PC-9 (cell line): ENCODE data around the gene BRINP3. TPM values are rescaled to one million over a fixed set of nuclear protein-coding genes. Genes with fewer than 3 reads are reported as not detected.
A peak's percentile ranks its signal among the peaks of the same experiment; 100 is the strongest.

Experiments used
- BruUV-seq: library from RNA; stranded (reverse); fragments of 400-500 nt; replicated peaks from 2 replicates; lab custom pipeline; 2021; lab: Mats Ljungman, UMichigan
- CTCF ChIA-PET: fragments of 300-600 bp; sonication (Branson Sonifier 250); formaldehyde crosslinking; loops from one replicate; lab custom pipeline; 2022; ENCODE audit warnings: antibody characterized with exemption; lab: Charles Lee
- POLR2A ChIA-PET: fragments of 300-600 bp; sonication (Branson Sonifier 250); formaldehyde crosslinking; loops from one replicate; lab custom pipeline; 2022; ENCODE audit warnings: antibody characterized with exemption; ENCODE audit not compliant: unreplicated experiment; lab: Charles Lee
- DNase-seq, 2 experiments: peaks; one replicate each; pipeline versions ENCODE4 v3.0.0 to v3.0.0-alpha.2; 2015 to 2022; ENCODE audit warnings: mixed read lengths in 1 of 2
- H2AFZ ChIP-seq: fragments of 200-600 bp; sonication (generic); 2 replicates; pipeline ENCODE4 v1.8.1; 2017; ENCODE audit warnings: antibody characterized with exemption
- H3F3A ChIP-seq: fragments of 200-600 bp; sonication (generic); 2 replicates; pipeline ENCODE4 v1.8.1; 2017; ENCODE audit warnings: antibody characterized with exemption, mild to moderate bottlenecking, low read depth; ENCODE audit not compliant: insufficient read depth
- H3K27ac ChIP-seq: fragments of 200-600 bp; sonication (generic); 2 replicates; pipeline ENCODE4 v1.6.1; 2016; ENCODE audit warnings: mixed run types
- H3K27me3 ChIP-seq: fragments of 200-600 bp; sonication (generic); 2 replicates; pipeline ENCODE4 v1.6.1; 2016; ENCODE audit warnings: low read depth, mixed run types; ENCODE audit not compliant: insufficient read depth
- H3K36me3 ChIP-seq: fragments of 200-600 bp; sonication (generic); 2 replicates; pipeline ENCODE4 v1.6.1; 2016; ENCODE audit warnings: low read depth, mixed run types
- H3K4me1 ChIP-seq: fragments of 200-600 bp; sonication (generic); replicated peaks from 2 replicates; pipeline ENCODE4 v1.6.1; 2016; ENCODE audit warnings: mixed run types; ENCODE audit not compliant: insufficient read depth
- H3K4me2 ChIP-seq: fragments of 200-600 bp; sonication (generic); 2 replicates; pipeline ENCODE4 v1.6.1; 2017; ENCODE audit warnings: mixed run types
- H3K4me3 ChIP-seq: fragments of 200-600 bp; sonication (generic); 2 replicates; pipeline ENCODE4 v1.6.1; 2016; ENCODE audit warnings: mixed run types
- H3K79me2 ChIP-seq: fragments of 200-600 bp; sonication (generic); 2 replicates; pipeline ENCODE4 v1.6.1; 2017; ENCODE audit warnings: low read depth, mixed run types
- H3K9me2 ChIP-seq: fragments of 200-600 bp; sonication (generic); 2 replicates; pipeline ENCODE4 v1.8.1; 2017; ENCODE audit warnings: mild to moderate bottlenecking; ENCODE audit not compliant: insufficient read depth
- H3K9me3 ChIP-seq: fragments of 200-600 bp; sonication (generic); 2 replicates; pipeline ENCODE4 v1.8.1; 2016; ENCODE audit warnings: low read depth; ENCODE audit not compliant: insufficient read depth
- H4K20me1 ChIP-seq: fragments of 200-600 bp; sonication (generic); 2 replicates; pipeline ENCODE4 v1.8.1; 2017; ENCODE audit not compliant: insufficient read depth
- EZH2 ChIP-seq: fragments of 200-600 bp; sonication (generic); IDR thresholded peaks from 2 replicates; pipeline ENCODE4 v1.8.0; 2017; ENCODE audit warnings: antibody characterized with exemption, low read depth
- intact Hi-C: fragments of 100-400 bp; cut with micrococcal nuclease; formaldehyde crosslinking; loops from one replicate; pipeline ENCODE4 v1.10.0; 2022; ENCODE audit not compliant: unreplicated experiment
- total RNA-seq: library from RNA; stranded (reverse); gene quantifications from 2 replicates; pipeline ENCODE4 v1.2.3, GENCODE V29; 2021
- TF ChIP-seq, protein P1 (sequence below): fragments of 200-600 bp; sonication (generic); conservative IDR thresholded peaks from 2 replicates; pipeline ENCODE4 v1.6.1; 2017; ENCODE audit warnings: mixed run types, antibody characterized with exemption, mild to moderate bottlenecking, moderate library complexity

BRINP3 gene
- total RNA-seq, 1 experiment from 2014 or later, result not detected

DNA sequence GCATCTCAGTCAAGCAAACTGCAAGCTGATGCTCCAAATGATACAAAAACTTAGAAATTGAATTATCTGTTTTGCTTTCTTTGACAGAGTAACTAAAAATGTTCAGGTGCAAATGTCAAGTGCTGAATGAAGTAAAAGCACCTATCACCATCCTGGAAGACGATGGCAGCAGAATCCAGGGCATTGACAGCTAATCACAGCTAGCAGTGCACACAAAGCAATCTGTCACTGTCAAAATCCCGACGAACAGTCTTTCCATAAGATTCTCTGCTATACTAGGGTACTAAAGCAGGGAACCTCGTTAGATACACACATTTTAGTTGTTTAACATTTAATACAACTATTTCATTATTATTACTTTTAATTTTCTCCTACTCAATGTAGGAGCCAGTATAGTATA, 233.3 kb downstream of the BRINP3 start:
- Histone ChIP-seq H2AFZ (peak overlapping the region; percentile 35), H3K27me3 (no peaks in the 10 kb centered on the region), H3F3A (no peaks in the 10 kb centered on the region), H3K9me2 (no peaks in the 10 kb centered on the region), H3K36me3 (no peaks in the 10 kb centered on the region), H3K79me2 (no peaks in the 10 kb centered on the region), H3K27ac (no peak overlapping the region), H3K4me3 (no peak overlapping the region), H4K20me1 (no peaks in the 10 kb centered on the region), H3K4me2 (no peak overlapping the region), H3K9me3 (no peaks in the 10 kb centered on the region), H3K4me1 (no peaks in the 10 kb centered on the region)
- CTCF ChIA-PET, result no interaction called here
- TF ChIP-seq EZH2, result no peak
- TF ChIP-seq, protein P1, sequence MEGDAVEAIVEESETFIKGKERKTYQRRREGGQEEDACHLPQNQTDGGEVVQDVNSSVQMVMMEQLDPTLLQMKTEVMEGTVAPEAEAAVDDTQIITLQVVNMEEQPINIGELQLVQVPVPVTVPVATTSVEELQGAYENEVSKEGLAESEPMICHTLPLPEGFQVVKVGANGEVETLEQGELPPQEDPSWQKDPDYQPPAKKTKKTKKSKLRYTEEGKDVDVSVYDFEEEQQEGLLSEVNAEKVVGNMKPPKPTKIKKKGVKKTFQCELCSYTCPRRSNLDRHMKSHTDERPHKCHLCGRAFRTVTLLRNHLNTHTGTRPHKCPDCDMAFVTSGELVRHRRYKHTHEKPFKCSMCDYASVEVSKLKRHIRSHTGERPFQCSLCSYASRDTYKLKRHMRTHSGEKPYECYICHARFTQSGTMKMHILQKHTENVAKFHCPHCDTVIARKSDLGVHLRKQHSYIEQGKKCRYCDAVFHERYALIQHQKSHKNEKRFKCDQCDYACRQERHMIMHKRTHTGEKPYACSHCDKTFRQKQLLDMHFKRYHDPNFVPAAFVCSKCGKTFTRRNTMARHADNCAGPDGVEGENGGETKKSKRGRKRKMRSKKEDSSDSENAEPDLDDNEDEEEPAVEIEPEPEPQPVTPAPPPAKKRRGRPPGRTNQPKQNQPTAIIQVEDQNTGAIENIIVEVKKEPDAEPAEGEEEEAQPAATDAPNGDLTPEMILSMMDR, result no peak
- intact Hi-C loops, result no loop called here
- DNase-seq, result no peak
- BruUV-seq, result no TSS peak
- POLR2A ChIA-PET, result no interaction called here

DNA sequence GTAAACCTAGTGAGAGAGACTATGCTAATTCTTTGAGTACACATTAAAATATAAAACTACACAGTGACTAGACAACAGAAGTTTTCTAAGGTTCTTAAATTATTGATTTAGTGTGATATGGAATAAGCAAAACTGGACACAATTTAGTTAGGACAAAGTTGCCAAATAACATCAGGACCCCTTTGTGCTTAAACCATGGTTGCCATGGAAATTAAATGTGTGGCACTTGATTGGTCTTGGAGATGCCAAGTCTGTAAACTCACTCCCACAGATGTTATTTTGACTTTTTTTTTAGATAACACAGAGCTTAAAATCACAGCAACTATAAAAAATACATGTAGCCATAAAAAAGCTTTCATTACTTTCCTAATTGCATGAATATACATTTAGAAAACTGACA, 234.6 kb downstream of the BRINP3 start:
- no peaks in the 10 kb centered on the region for H3K9me3 ChIP-seq
- H2AFZ ChIP-seq, result no peak overlapping the region
- no TSS peak for BruUV-seq
- no peak overlapping the region for H3K4me2 ChIP-seq
- H3K9me2 ChIP-seq, result no peaks in the 10 kb centered on the region
- H3K4me3 ChIP-seq, result no peak overlapping the region
- H3K27me3 ChIP-seq, result no peaks in the 10 kb centered on the region
- H3K4me1 ChIP-seq, result no peaks in the 10 kb centered on the region
- DNase-seq, result no peak
- H3K36me3 ChIP-seq, result no peaks in the 10 kb centered on the region
- no peaks in the 10 kb centered on the region for H3K79me2 ChIP-seq
- H4K20me1 ChIP-seq, result no peaks in the 10 kb centered on the region
- TF ChIP-seq EZH2, result no peak
- TF ChIP-seq, protein P1, result no peak
- ChIA-PET POLR2A (no interaction called here), CTCF (no interaction called here)
- H3K27ac ChIP-seq, result no peak overlapping the region
- H3F3A ChIP-seq, result no peaks in the 10 kb centered on the region
- intact Hi-C loops, result no loop called here

DNA sequence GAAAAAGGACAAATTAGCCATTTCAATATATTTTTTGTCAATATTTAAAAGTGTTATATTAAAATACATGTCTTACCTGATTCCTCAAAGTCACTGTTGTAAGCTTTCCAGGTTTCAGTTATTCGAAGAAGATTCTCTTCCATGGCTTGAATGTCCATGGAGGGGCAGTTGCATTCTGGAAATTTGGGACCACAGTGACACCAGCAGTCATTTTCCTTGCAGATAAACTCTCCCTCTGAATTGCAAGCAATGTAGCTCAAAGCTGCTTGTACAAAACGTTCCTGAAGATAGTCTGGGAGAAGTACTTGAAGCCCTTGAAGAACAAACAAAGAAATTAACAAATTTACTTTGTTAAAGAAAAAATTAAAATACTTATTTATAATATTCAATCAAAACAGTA, 251.7 kb downstream of the BRINP3 start:
- no peaks in the 10 kb centered on the region for H3K9me2 ChIP-seq
- no peak for TF ChIP-seq EZH2
- H3F3A ChIP-seq, result no peaks in the 10 kb centered on the region
- H3K9me3 ChIP-seq, result 0 out of 2 replicates have a peak, but pooled peaks cover 4% of the 10 kb centered on the region
- CTCF ChIA-PET, result no interaction called here
- DNase-seq, result no peak
- no peaks in the 10 kb centered on the region for H3K4me1 ChIP-seq
- H3K4me2 ChIP-seq, result no peak overlapping the region
- intact Hi-C loops, result no loop called here
- H3K27ac ChIP-seq, result no peak overlapping the region
- H3K27me3 ChIP-seq, result no peaks in the 10 kb centered on the region
- no TSS peak for BruUV-seq
- H4K20me1 ChIP-seq, result no peaks in the 10 kb centered on the region
- H3K36me3 ChIP-seq, result no peaks in the 10 kb centered on the region
- no peak overlapping the region for H3K4me3 ChIP-seq
- POLR2A ChIA-PET, result no interaction called here
- no peak overlapping the region for H2AFZ ChIP-seq
- H3K79me2 ChIP-seq, result no peaks in the 10 kb centered on the region

DNA sequence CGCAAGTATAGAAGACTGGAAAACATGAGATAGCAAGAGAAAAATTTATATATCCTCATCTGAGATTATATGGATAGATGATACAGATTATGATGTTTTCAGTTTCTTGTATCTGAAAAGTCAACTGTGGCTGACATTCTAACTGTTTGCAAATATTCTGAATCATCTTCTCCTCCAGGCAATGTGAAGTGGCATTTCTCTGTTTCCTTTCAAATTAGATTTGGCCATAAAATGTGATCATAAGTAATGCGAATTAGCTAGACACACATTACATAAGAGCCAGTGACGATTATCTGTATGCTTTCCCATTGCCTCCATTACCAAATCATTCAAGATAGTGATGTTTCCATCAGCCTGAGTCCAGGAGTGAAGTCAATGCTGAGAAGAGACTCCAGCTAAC, 265.2 kb downstream of the BRINP3 start:
- Histone ChIP-seq H3K36me3 (no peaks in the 10 kb centered on the region), H3K79me2 (no peaks in the 10 kb centered on the region), H3K27ac (no peak overlapping the region), H3K4me2 (no peak overlapping the region), H3F3A (no peaks in the 10 kb centered on the region), H3K9me3 (no peaks in the 10 kb centered on the region; the same call in 1 of the 2 replicates), H3K4me1 (no peaks in the 10 kb centered on the region), H3K4me3 (no peak overlapping the region), H2AFZ (0 out of 2 replicates have a peak overlapping the region, but pooled peaks have one; percentile 10), H3K27me3 (no peaks in the 10 kb centered on the region), H4K20me1 (no peaks in the 10 kb centered on the region), H3K9me2 (no peaks in the 10 kb centered on the region)
- BruUV-seq, result no TSS peak
- no peak for DNase-seq
- ChIA-PET CTCF (no interaction called here), POLR2A (no interaction called here)
- intact Hi-C loops, result no loop called here
- no peak for TF ChIP-seq EZH2
- TF ChIP-seq, protein P1, result no peak
